HCT116 (cell line): ENCODE results near the gene FHIT. TPM values are rescaled to one million over a fixed set of nuclear protein-coding genes. Genes with fewer than 3 reads are reported as not detected.

Experiments
- ATAC-seq: fragments of 200-7000 bp; cut with Tn5 transposase; 2 replicates; pipeline ENCODE4 v1.9.1; 2020; ENCODE audit warnings: mild to moderate bottlenecking, moderate library complexity
- BruUV-seq: library from RNA; stranded (reverse); fragments of 400-500 nt; replicated peaks from 2 replicates; lab custom pipeline; 2021; lab: Mats Ljungman, UMichigan
- CTCF ChIA-PET: fragments of 300-600 bp; sonication (Branson Sonifier 250); formaldehyde crosslinking; loops from one replicate; lab custom pipeline; 2021; ENCODE audit warnings: antibody characterized with exemption; lab: Charles Lee
- POLR2A ChIA-PET: fragments of 300-600, 350-600 bp; sonication (Branson Sonifier 250); formaldehyde crosslinking; loops from one replicate; lab custom pipeline; 2021; ENCODE audit warnings: antibody characterized with exemption; lab: Charles Lee
- RAD21 ChIA-PET, 2 experiments: fragments of 300-600 bp; sonication (Branson Sonifier 250); formaldehyde crosslinking; loops; one replicate each; lab custom pipeline; 2023; ENCODE audit warnings: low total read pairs in 2 of 2; ENCODE audit not compliant: uncharacterized antibody in 2 of 2, unreplicated experiment in 2 of 2, low non-redundant PET in 1 of 2; lab: Charles Lee
- DNase-seq: peaks from one replicate; pipeline ENCODE4 v3.0.0-alpha.2; 2010; ENCODE audit warnings: low read depth, low spot score
- H2AFZ ChIP-seq: fragments of 200-600 bp; shearing (Covaris generic), sonication (generic); 2 replicates; pipeline ENCODE4 v1.6.1; 2017; ENCODE audit warnings: low read depth, mixed run types, mixed read lengths, antibody characterized with exemption, low read length; ENCODE audit not compliant: poor library complexity, severe bottlenecking
- H3K27ac ChIP-seq: 2 replicates; pipeline ENCODE4 v1.5.1; 2012; ENCODE audit warnings: low read depth, low read length
- H3K27me3 ChIP-seq: fragments of 200-600 bp; sonication (generic); 2 replicates; pipeline ENCODE4 v1.6.1; 2016; ENCODE audit warnings: mixed run types, low read length, mixed read lengths; ENCODE audit not compliant: insufficient read depth
- H3K36me3 ChIP-seq, 2 experiments: fragments of 200-500 bp in 1 of 2; fragments of 200-600 bp in 1 of 2; sonication (Bioruptor generic) in 1 of 2; sonication (generic) in 1 of 2; 2 replicates each; pipeline versions ENCODE4 v1.5.1 to v1.6.1; 2014 to 2016; ENCODE audit warnings: low read length in 2 of 2, inconsistent platforms in 1 of 2, mixed read lengths in 1 of 2, mixed run types in 1 of 2; ENCODE audit not compliant: insufficient read depth in 2 of 2, control insufficient read depth in 1 of 2
- H3K4me1 ChIP-seq, 2 experiments: fragments of 200-600 bp in 1 of 2; sonication (generic) in 1 of 2; 2 replicates each; pipeline versions ENCODE4 v1.5.1 to v1.6.1; 2012 to 2017; ENCODE audit warnings: low read length in 2 of 2, inconsistent platforms in 1 of 2, mild to moderate bottlenecking in 1 of 2, mixed read lengths in 1 of 2, mixed run types in 1 of 2, moderate library complexity in 1 of 2; ENCODE audit not compliant: insufficient read depth in 2 of 2, control insufficient read depth in 1 of 2
- H3K4me2 ChIP-seq: fragments of 200-600 bp; sonication (generic); 2 replicates; pipeline ENCODE4 v1.6.1; 2017; ENCODE audit warnings: mixed run types, low read length, mixed read lengths
- H3K4me3 ChIP-seq, 2 experiments: fragments of 200-600 bp in 1 of 2; sonication (generic) in 1 of 2; replicated peaks in 1 of 2; 2 replicates each; pipeline ENCODE4 v1.5.1; 2011 to 2016; ENCODE audit warnings: low read length in 2 of 2, control low read depth in 1 of 2, low read depth in 1 of 2, mild to moderate bottlenecking in 1 of 2, mixed read lengths in 1 of 2, mixed run types in 1 of 2
- H3K79me2 ChIP-seq: fragments of 200-600 bp; sonication (generic); 2 replicates; pipeline ENCODE4 v1.6.1; 2017; ENCODE audit warnings: mild to moderate bottlenecking, mixed run types, low read length, moderate library complexity, mixed read lengths; ENCODE audit not compliant: insufficient read depth
- H3K9ac ChIP-seq: fragments of 200-600 bp; sonication (generic); 2 replicates; pipeline ENCODE4 v1.6.1; 2016; ENCODE audit warnings: low read length, mixed read lengths
- H3K9me2 ChIP-seq: fragments of 200-600 bp; sonication (generic), shearing (Covaris generic); 2 replicates; pipeline ENCODE4 v1.6.1; 2017; ENCODE audit warnings: mixed run types, mild to moderate bottlenecking, moderate library complexity; ENCODE audit not compliant: insufficient read depth
- H3K9me3 ChIP-seq, 2 experiments: fragments of 200-500 bp in 1 of 2; fragments of 200-600 bp in 1 of 2; sonication (Bioruptor generic) in 1 of 2; sonication (generic) in 1 of 2; 2 replicates each; pipeline ENCODE4 v1.6.1; 2014 to 2017; ENCODE audit warnings: low read length in 2 of 2, mixed read lengths in 2 of 2, inconsistent platforms in 1 of 2, low read depth in 1 of 2, mild to moderate bottlenecking in 1 of 2, mixed run types in 1 of 2, moderate library complexity in 1 of 2; ENCODE audit not compliant: control insufficient read depth in 1 of 2, insufficient read depth in 1 of 2
- H4K20me1 ChIP-seq: fragments of 200-600 bp; sonication (generic), shearing (Covaris generic); 2 replicates; pipeline ENCODE4 v1.6.1; 2017; ENCODE audit warnings: mixed run types, mild to moderate bottlenecking, moderate library complexity; ENCODE audit not compliant: insufficient read depth
- ATF3 ChIP-seq: IDR thresholded peaks from 2 replicates; pipeline ENCODE4 v1.6.1; 2012
- CEBPB ChIP-seq: IDR thresholded peaks from 2 replicates; pipeline ENCODE4 v1.6.1; 2012; ENCODE audit warnings: low read depth
- CTCF ChIP-seq, 3 experiments: fragments of 200-600 bp in 1 of 3; sonication (generic) in 1 of 3; IDR thresholded peaks in 2 of 3; conservative IDR thresholded peaks in 1 of 3; 2 replicates each; pipeline ENCODE4 v1.5.1; 2012 to 2017; ENCODE audit warnings: low read depth in 2 of 3, low read length in 2 of 3, antibody characterized with exemption in 1 of 3, borderline replicate concordance in 1 of 3, control low read depth in 1 of 3, mild to moderate bottlenecking in 1 of 3, mixed read lengths in 1 of 3, mixed run types in 1 of 3, moderate library complexity in 1 of 3; ENCODE audit not compliant: insufficient read depth in 1 of 3
- EGR1 ChIP-seq: IDR thresholded peaks from 2 replicates; pipeline ENCODE4 v1.6.1; 2012; ENCODE audit warnings: low read depth
- ELF1 ChIP-seq: IDR thresholded peaks from 2 replicates; pipeline ENCODE4 v1.6.1; 2012; ENCODE audit warnings: low read depth, borderline replicate concordance
- FOSL1 ChIP-seq: IDR thresholded peaks from 2 replicates; pipeline ENCODE4 v1.6.1; 2012; ENCODE audit warnings: low read depth
- MAX ChIP-seq: IDR thresholded peaks from 2 replicates; pipeline ENCODE4 v1.6.1; 2012
- POLR2A ChIP-seq: IDR thresholded peaks from 2 replicates; pipeline ENCODE4 v1.7.0; 2011; ENCODE audit warnings: borderline replicate concordance; ENCODE audit not compliant: insufficient read depth, insufficient read length; ENCODE audit errors: extremely low read depth
- POLR2AphosphoS5 ChIP-seq: IDR thresholded peaks from 2 replicates; pipeline ENCODE4 v1.6.1; 2011; ENCODE audit warnings: mild to moderate bottlenecking, low read depth, low read length, moderate library complexity
- RAD21 ChIP-seq: IDR thresholded peaks from 2 replicates; pipeline ENCODE4 v1.6.1; 2012; ENCODE audit warnings: low read depth, mild to moderate bottlenecking
- REST ChIP-seq: IDR thresholded peaks from 2 replicates; pipeline ENCODE4 v1.6.1; 2012; ENCODE audit warnings: low read depth
- SIN3A ChIP-seq: IDR thresholded peaks from 2 replicates; pipeline ENCODE4 v1.6.1; 2012; ENCODE audit warnings: low read depth
- SP1 ChIP-seq: IDR thresholded peaks from 2 replicates; pipeline ENCODE4 v1.6.1; 2012; ENCODE audit warnings: low read depth
- SRF ChIP-seq: IDR thresholded peaks from 2 replicates; pipeline ENCODE4 v1.6.1; 2012; ENCODE audit warnings: low read depth
- TCF7L2 ChIP-seq: IDR thresholded peaks from 2 replicates; pipeline ENCODE4 v1.7.0; 2011; ENCODE audit warnings: borderline replicate concordance, inconsistent platforms; ENCODE audit not compliant: insufficient read depth, insufficient read length; ENCODE audit errors: extremely low read depth
- ZFX ChIP-seq: fragments of 450-650 bp; IDR thresholded peaks from 2 replicates; pipeline ENCODE4 v1.6.1; 2017
- intact Hi-C: fragments of 100-400 bp; cut with micrococcal nuclease; formaldehyde crosslinking; loops from 2 replicates; pipeline ENCODE4 v1.10.0; 2022
- total RNA-seq: library from RNA; stranded (reverse); gene quantifications from one replicate; pipeline ENCODE4 v1.2.1, GENCODE V29; 2021; ENCODE audit not compliant: unreplicated experiment

FHIT gene
- total RNA-seq, 1 experiment from 2014 or later = 20.1 TPM

- Histone ChIP-seq H3K9ac (no peak overlapping the region), H3K27me3 (peaks cover 3% of the 10 kb centered on the region; the same call in 1 of the 2 replicates), H3K9me3 (no peaks in the 10 kb centered on the region), H3K4me1 (no peaks in the 10 kb centered on the region), H3K79me2 (no peaks in the 10 kb centered on the region), H3K36me3 (no peaks in the 10 kb centered on the region), H3K27ac (no peak overlapping the region), H3K9me2 (no peaks in the 10 kb centered on the region), H3K4me3 (no peak overlapping the region), H3K4me2 (no peak overlapping the region), H4K20me1 (no peaks in the 10 kb centered on the region), H2AFZ (no peak overlapping the region)
- TF ChIP-seq POLR2A (no peak), MAX (no peak), SIN3A (no peak), TCF7L2 (no peak)
- POLR2A ChIA-PET = no interaction called here
- RAD21 ChIA-PET = no interaction called here
- ATAC-seq = no peak
- CTCF ChIA-PET = no interaction called here
- intact Hi-C loops = no loop called here
- no peak for DNase-seq
- no TSS peak for BruUV-seq
Measured at GRCh38 chr3:60461267-60461666, 790.0 kb downstream of the FHIT start.

- Histone ChIP-seq H3K4me3 (no peak overlapping the region), H3K9ac (no peak overlapping the region), H3K4me1 (no peaks in the 10 kb centered on the region), H3K9me2 (no peaks in the 10 kb centered on the region), H3K36me3 (no peaks in the 10 kb centered on the region), H2AFZ (no peak overlapping the region), H3K27ac (no peak overlapping the region), H3K79me2 (no peaks in the 10 kb centered on the region), H4K20me1 (no peaks in the 10 kb centered on the region), H3K4me2 (no peak overlapping the region), H3K9me3 (no peaks in the 10 kb centered on the region), H3K27me3 (no peaks in the 10 kb centered on the region)
- RAD21 ChIA-PET = no interaction called here
- DNase-seq (no peak), ATAC-seq (no peak)
- intact Hi-C loops = no loop called here
- CTCF ChIA-PET = no interaction called here
- BruUV-seq = no TSS peak
- TF ChIP-seq SP1 = no peak
- no peak for TF ChIP-seq CEBPB
- TF ChIP-seq FOSL1 = no peak
- no peak for TF ChIP-seq REST
- no peak for TF ChIP-seq SRF
- TF ChIP-seq MAX = no peak
- no peak for TF ChIP-seq ATF3
- TF ChIP-seq ELF1 = no peak
- TF ChIP-seq POLR2AphosphoS5 = no peak
- no peak for TF ChIP-seq RAD21
- no peak for TF ChIP-seq CTCF (IDR thresholded peaks at IDR 0.05 in 2 of 3, conservative IDR thresholded peaks at IDR 0.05 in 1 of 3; ENCODE audit: borderline replicate concordance in 1 of 3, insufficient read depth in 1 of 3, low read depth in 2 of 3, low read length in 2 of 3)
- no peak for TF ChIP-seq ZFX
- TF ChIP-seq SIN3A = no peak
- TF ChIP-seq EGR1 = no peak
- POLR2A ChIA-PET = no interaction called here
Measured at GRCh38 chr3:60456180-60456579, 795.1 kb downstream of the FHIT start.
